ENCODE measurements around the gene MEG3.
"Not testable (repeated sequence)": the region's sequence is repeated elsewhere in the genome, so short reads cannot be mapped to it uniquely, and the experiment has no call there.

Gene MEG3

GRCh38 chr14:100789460-100790417 lies 36.2 kb upstream of the MEG3 start:
- DNase-seq: no peak

- no peak for DNase-seq
These were observed 35.2 kb upstream of the MEG3 start for GRCh38 chr14:100790502-100791347.

GRCh38 chr14:100791348-100791735 lies 34.6 kb upstream of the MEG3 start:
- DNase-seq: no peak

- no peak for DNase-seq
These were observed 33.9 kb upstream of the MEG3 start for GRCh38 chr14:100791995-100792394.

- DNase-seq: no peak
These were observed 29.0 kb upstream of the MEG3 start for GRCh38 chr14:100796946-100797345.

GRCh38 chr14:100800041-100800440 lies 25.9 kb upstream of the MEG3 start:
- DNase-seq: no peak

GRCh38 chr14:100801433-100801832 lies 24.5 kb upstream of the MEG3 start:
- DNase-seq: not testable (repeated sequence)

GRCh38 chr14:100802179-100802578 lies 23.7 kb upstream of the MEG3 start:
- DNase-seq: no peak

- no peak for DNase-seq
These were observed 23.2 kb upstream of the MEG3 start for GRCh38 chr14:100802766-100803165.

- DNase-seq: no peak
These were observed 22.7 kb upstream of the MEG3 start for GRCh38 chr14:100803226-100803625.

- no peak for DNase-seq
These were observed 22.2 kb upstream of the MEG3 start for GRCh38 chr14:100803676-100804075.

- no peak for DNase-seq
These were observed 21.8 kb upstream of the MEG3 start for GRCh38 chr14:100804138-100804537.

GRCh38 chr14:100804558-100805309 lies 21.2 kb upstream of the MEG3 start:
- DNase-seq: no peak

GRCh38 chr14:100806386-100806785 lies 19.5 kb upstream of the MEG3 start:
- no peak for DNase-seq

- no peak for DNase-seq
These were observed 18.4 kb upstream of the MEG3 start for GRCh38 chr14:100807496-100807895.

GRCh38 chr14:100807979-100808734 lies 17.8 kb upstream of the MEG3 start:
- no peak for DNase-seq

- no peak for DNase-seq
These were observed 15.5 kb upstream of the MEG3 start for GRCh38 chr14:100810435-100810834.

- DNase-seq: no peak
These were observed 15.0 kb upstream of the MEG3 start for GRCh38 chr14:100810861-100811461.

- no peak for DNase-seq
These were observed 12.6 kb upstream of the MEG3 start for GRCh38 chr14:100813291-100813690.

- no peak for DNase-seq
These were observed 10.2 kb upstream of the MEG3 start for GRCh38 chr14:100815478-100816285.
